H1 (cell line): ENCODE measurements around the gene STAC2. TPM values are rescaled to one million over a fixed set of nuclear protein-coding genes. Genes with fewer than 3 reads are reported as not detected.

Source experiments
- CTCF ChIA-PET: fragments of 300-600 bp; sonication (Branson Sonifier 250); formaldehyde crosslinking; loops from one replicate; lab custom pipeline; 2021; ENCODE audit not compliant: partially characterized antibody; lab: Charles Lee
- POLR2A ChIA-PET: fragments of 300-600 bp; sonication (Branson Sonifier 250); formaldehyde crosslinking; loops from one replicate; lab custom pipeline; 2021; ENCODE audit warnings: inconsistent platforms; ENCODE audit not compliant: partially characterized antibody; lab: Charles Lee
- DNase-seq, 2 experiments: peaks; one replicate each; pipeline versions ENCODE4 v3.0.0 to v3.0.0-alpha.2; 2010 to 2022; ENCODE audit warnings: low spot score in 2 of 2, low read depth in 1 of 2, mixed read lengths in 1 of 2
- FAIRE-seq: peaks from 2 replicates; lab custom pipeline; 2011; peaks lifted over from hg19 to GRCh38; lab: Jason Lieb, UNC
- H2AFZ ChIP-seq: 2 replicates; pipeline ENCODE4 v1.8.1; 2012; ENCODE audit warnings: low read length, inconsistent platforms
- H2AK5ac ChIP-seq: 2 replicates; pipeline ENCODE4 v1.6.1; 2013; ENCODE audit warnings: low read depth, low read length
- H2BK120ac ChIP-seq: replicated peaks from 2 replicates; pipeline ENCODE3; 2013; ENCODE audit warnings: low read depth, low read length, inconsistent platforms
- H2BK12ac ChIP-seq: 2 replicates; pipeline ENCODE4 v1.6.1; 2013; ENCODE audit warnings: low read depth, low read length
- H2BK15ac ChIP-seq: 2 replicates; pipeline ENCODE4 v1.6.1; 2013; ENCODE audit warnings: low read length
- H2BK20ac ChIP-seq: 2 replicates; pipeline ENCODE4 v1.6.1; 2013; ENCODE audit warnings: low read length
- H2BK5ac ChIP-seq: 2 replicates; pipeline ENCODE4 v1.6.1; 2013; ENCODE audit warnings: low read depth, low read length
- H3K14ac ChIP-seq: 2 replicates; pipeline ENCODE4 v1.6.1; 2013; ENCODE audit warnings: inconsistent platforms; ENCODE audit not compliant: insufficient read length
- H3K18ac ChIP-seq: 2 replicates; pipeline ENCODE4 v1.6.1; 2013; ENCODE audit warnings: low read length; ENCODE audit errors: extremely low read depth
- H3K23ac ChIP-seq: 2 replicates; pipeline ENCODE4 v1.6.1; 2013; ENCODE audit warnings: inconsistent platforms; ENCODE audit not compliant: insufficient read length
- H3K23me2 ChIP-seq: 2 replicates; pipeline ENCODE4 v1.6.1; 2013; ENCODE audit warnings: low read depth, low read length
- H3K27ac ChIP-seq: 2 replicates; pipeline ENCODE4 v1.6.1; 2011; ENCODE audit warnings: low read depth, low read length, inconsistent platforms
- H3K27me3 ChIP-seq, 4 experiments: replicated peaks in 1 of 4; 1 replicate in 1 of 4; 2 replicates in 3 of 4; pipeline versions ENCODE4 v1.6.1 to v1.8.1; 2011 to 2013; ENCODE audit warnings: low read length in 3 of 4, mild to moderate bottlenecking in 3 of 4, inconsistent platforms in 2 of 4, mixed read lengths in 2 of 4, moderate library complexity in 1 of 4; ENCODE audit not compliant: control insufficient read depth in 3 of 4, insufficient read depth in 3 of 4; ENCODE audit errors: extremely low read depth in 1 of 4
- H3K36me3 ChIP-seq, 4 experiments: 2 replicates each; pipeline versions ENCODE4 v1.6.1 to v1.8.1; 2011 to 2013; ENCODE audit warnings: mild to moderate bottlenecking in 4 of 4, low read length in 3 of 4, moderate library complexity in 2 of 4, control low read depth in 1 of 4, inconsistent platforms in 1 of 4; ENCODE audit not compliant: insufficient read depth in 4 of 4, control insufficient read depth in 2 of 4
- H3K4ac ChIP-seq: replicated peaks from 2 replicates; pipeline ENCODE3; 2013; ENCODE audit warnings: low read length, low read depth, mixed read lengths, inconsistent platforms; ENCODE audit not compliant: insufficient read length
- H3K4me1 ChIP-seq, 4 experiments: replicated peaks in 1 of 4; 1 replicate in 1 of 4; 2 replicates in 3 of 4; pipeline versions ENCODE4 v1.6.1 to v1.8.1; 2011 to 2013; ENCODE audit warnings: low read length in 3 of 4, inconsistent platforms in 2 of 4, mixed read lengths in 1 of 4; ENCODE audit not compliant: insufficient read depth in 4 of 4, control insufficient read depth in 3 of 4
- H3K4me2 ChIP-seq, 2 experiments: 2 replicates each; pipeline versions ENCODE4 v1.6.1 to v1.8.1; 2011 to 2013; ENCODE audit warnings: low read depth in 2 of 2, low read length in 2 of 2, control low read depth in 1 of 2, inconsistent platforms in 1 of 2, mild to moderate bottlenecking in 1 of 2; ENCODE audit not compliant: insufficient read depth in 1 of 2
- H3K4me3 ChIP-seq, 4 experiments: fragments of 200-600, 300-600 bp in 1 of 4; sonication (generic), shearing (Covaris generic), sonication (Bioruptor Twin) in 1 of 4; 2 replicates each; pipeline versions ENCODE4 v1.5.1 to v1.8.1; 2011 to 2016; ENCODE audit warnings: low read length in 4 of 4, low read depth in 3 of 4, control low read depth in 2 of 4, inconsistent platforms in 2 of 4, mild to moderate bottlenecking in 2 of 4, mixed read lengths in 1 of 4, moderate library complexity in 1 of 4; ENCODE audit not compliant: insufficient read depth in 2 of 4; ENCODE audit errors: extremely low read depth in 1 of 4
- H3K56ac ChIP-seq: replicated peaks from 2 replicates; pipeline ENCODE3; 2013; ENCODE audit warnings: low read depth, mild to moderate bottlenecking, mixed read lengths, low read length, inconsistent platforms; ENCODE audit not compliant: insufficient read length
- H3K79me1 ChIP-seq: 2 replicates; pipeline ENCODE4 v1.6.1; 2013; ENCODE audit warnings: low read depth, low read length, control low read depth
- H3K79me2 ChIP-seq, 2 experiments: 2 replicates each; pipeline versions ENCODE4 v1.6.1 to v1.8.1; 2012 to 2013; ENCODE audit warnings: low read length in 2 of 2, mild to moderate bottlenecking in 2 of 2, inconsistent platforms in 1 of 2; ENCODE audit not compliant: insufficient read depth in 2 of 2, control insufficient read depth in 1 of 2
- H3K9ac ChIP-seq, 4 experiments: replicated peaks in 1 of 4; 1 replicate in 1 of 4; 2 replicates in 3 of 4; pipeline versions ENCODE4 v1.6.1 to v1.8.1; 2011 to 2013; ENCODE audit warnings: low read depth in 3 of 4, low read length in 3 of 4, control low read depth in 2 of 4, mild to moderate bottlenecking in 2 of 4, moderate library complexity in 2 of 4, inconsistent platforms in 1 of 4; ENCODE audit errors: extremely low read depth in 1 of 4
- H3K9me3 ChIP-seq, 2 experiments: 2 replicates each; pipeline versions ENCODE4 v1.6.1 to v1.8.1; 2012 to 2013; ENCODE audit warnings: mild to moderate bottlenecking in 2 of 2, moderate library complexity in 2 of 2, control low read depth in 1 of 2, inconsistent platforms in 1 of 2, low read depth in 1 of 2, low read length in 1 of 2, mixed read lengths in 1 of 2; ENCODE audit not compliant: insufficient read depth in 2 of 2
- H4K20me1 ChIP-seq, 2 experiments: replicated peaks in 1 of 2; 2 replicates each; pipeline versions ENCODE3 to v1.8.1; 2011 to 2013; ENCODE audit warnings: inconsistent platforms in 2 of 2, low read length in 2 of 2, mild to moderate bottlenecking in 1 of 2; ENCODE audit not compliant: insufficient read depth in 2 of 2, control insufficient read depth in 1 of 2
- H4K5ac ChIP-seq: 2 replicates; pipeline ENCODE4 v1.6.1; 2013; ENCODE audit warnings: low read length, low read depth, mixed read lengths, inconsistent platforms; ENCODE audit not compliant: insufficient read length
- H4K8ac ChIP-seq: 2 replicates; pipeline ENCODE4 v1.8.0; 2013; ENCODE audit warnings: mild to moderate bottlenecking, moderate library complexity, low read length, inconsistent platforms; ENCODE audit not compliant: insufficient read depth; ENCODE audit errors: extremely low read depth
- H4K91ac ChIP-seq: replicated peaks from 2 replicates; pipeline ENCODE3; 2013; ENCODE audit warnings: low read length, mixed read lengths, inconsistent platforms; ENCODE audit not compliant: insufficient read length
- BACH1 ChIP-seq: IDR thresholded peaks from 2 replicates; pipeline ENCODE4 v1.6.1; 2012; ENCODE audit warnings: low read length, improper control_type of control experiment
- BRCA1 ChIP-seq: IDR thresholded peaks from 2 replicates; pipeline ENCODE4 v1.6.1; 2012; ENCODE audit warnings: low read depth, low read length, improper control_type of control experiment
- CTBP2 ChIP-seq: IDR thresholded peaks from 2 replicates; pipeline ENCODE4 v1.7.0; 2011; ENCODE audit warnings: borderline replicate concordance, mild to moderate bottlenecking, moderate library complexity, mixed read lengths, low read length; ENCODE audit not compliant: insufficient read depth, insufficient read length
- FOSL1 ChIP-seq: IDR thresholded peaks from 2 replicates; pipeline ENCODE4 v1.6.1; 2011; ENCODE audit warnings: mild to moderate bottlenecking, low read depth, low read length, moderate library complexity; ENCODE audit not compliant: insufficient read depth
- HDAC6 ChIP-seq: IDR thresholded peaks from one replicate; pipeline ENCODE4 v1.7.1; 2012; ENCODE audit warnings: low read depth, mild to moderate bottlenecking, inconsistent platforms, low read length, moderate library complexity
- JUN ChIP-seq: IDR thresholded peaks from 2 replicates; pipeline ENCODE4 v1.6.1; 2011; ENCODE audit warnings: low read depth, mild to moderate bottlenecking, improper control_type of control experiment, low read length
- KDM4A ChIP-seq: IDR thresholded peaks from one replicate; pipeline ENCODE4 v1.7.1; 2012; ENCODE audit warnings: low read depth, mild to moderate bottlenecking, moderate library complexity, low read length, inconsistent platforms; ENCODE audit not compliant: severe bottlenecking
- POLR2AphosphoS5 ChIP-seq: IDR thresholded peaks from 2 replicates; pipeline ENCODE4 v1.6.1; 2011; ENCODE audit warnings: low read depth, low read length
- RNF2 ChIP-seq: fragments of 200-900, 300-1000 bp; sonication (generic); IDR thresholded peaks from 2 replicates; pipeline ENCODE4 v1.7.1; 2016; ENCODE audit warnings: borderline replicate concordance, low read depth, mild to moderate bottlenecking, antibody characterized with exemption, low read length; ENCODE audit not compliant: poor library complexity, severe bottlenecking; ENCODE audit errors: missing control alignments
- RXRA ChIP-seq: IDR thresholded peaks from 2 replicates; pipeline ENCODE4 v1.6.1; 2011; ENCODE audit warnings: low read depth, mild to moderate bottlenecking, low read length, moderate library complexity; ENCODE audit not compliant: insufficient read depth
- TAF1 ChIP-seq: IDR thresholded peaks from 2 replicates; pipeline ENCODE4 v1.6.1; 2011; ENCODE audit warnings: mild to moderate bottlenecking, low read depth, low read length
- TBP ChIP-seq: IDR thresholded peaks from 2 replicates; pipeline ENCODE4 v1.6.1; 2011; ENCODE audit warnings: low read depth, low read length, improper control_type of control experiment
- YY1 ChIP-seq: IDR thresholded peaks from 2 replicates; pipeline ENCODE4 v1.6.1; 2011; ENCODE audit warnings: low read depth, mild to moderate bottlenecking, low read length
- WGBS, 2 experiments: shearing (Covaris generic) in 1 of 2; methylation state at CpG; one replicate each; pipeline versions ENCODE4 v1.1.6 to v1.1.7; 2013 to 2015; ENCODE audit warnings: low lambda C conversion rate in 2 of 2, mixed read lengths in 2 of 2, inconsistent platforms in 1 of 2, low coverage in 1 of 2, missing lambda C conversion rate in 1 of 2; ENCODE audit not compliant: insufficient replicate concordance in 2 of 2, insufficient coverage in 1 of 2, insufficient read length in 1 of 2; ENCODE audit errors: extremely low coverage in 1 of 2, missing lambda C conversion rate in 1 of 2; 5-methylcytosine and 5-hydroxymethylcytosine counted together
- polyA plus RNA-seq, 7 experiments: library from polyadenylated mRNA; depleted of rRNA in 3 of 7; stranded (reverse) in 5 of 7; unstranded in 2 of 7; fragments of >200 nt in 5 of 7; fragments of 200-250 nt in 2 of 7; gene quantifications; 1 replicate in 5 of 7; 2 replicates in 1 of 7; 4 replicates in 1 of 7; pipeline versions ENCODE4 v1.2.1 to v1.2.3, GENCODE V29; 2011 to 2013; ENCODE audit warnings: missing spikeins in 2 of 7, mixed read lengths in 2 of 7
- total RNA-seq: library from RNA; stranded (reverse); fragmentation: NEBNext Ultra II Directional; extraction: Animal tissue kit (Norgen Biotek cat#: 25700); gene quantifications from 2 replicates; pipeline ENCODE4 v1.2.1, GENCODE V29; 2021
- TF ChIP-seq, protein P1 (sequence below): IDR thresholded peaks from 2 replicates; pipeline ENCODE4 v1.6.1; 2012; ENCODE audit warnings: inconsistent platforms

STAC2 gene
- total and polyA plus RNA-seq, 2 of the 8 experiments (the other 6 are each of a cell fraction or from before 2014, with no cell fraction given) = 1.5 to 6.0 TPM

DNA sequence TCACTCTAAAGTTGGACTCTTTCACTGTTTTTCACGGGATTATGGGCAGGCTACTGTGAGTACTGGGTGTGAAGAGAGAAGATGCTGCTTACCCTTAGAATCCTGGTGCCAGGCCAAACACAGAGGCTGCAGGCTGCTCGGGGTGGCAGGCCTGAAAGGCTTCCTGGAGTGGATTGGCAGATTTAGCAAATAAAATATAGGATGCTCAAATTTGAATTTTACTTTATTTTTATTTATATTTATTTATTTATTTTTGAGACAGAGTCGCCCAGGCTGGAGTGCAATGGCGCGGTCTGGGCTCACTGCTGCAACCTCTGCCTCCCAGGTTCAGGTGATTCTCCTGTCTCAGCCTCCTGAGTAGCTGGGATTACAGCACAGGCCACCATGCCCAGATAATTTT lies 14.9 kb upstream of the STAC2 start:
- Histone ChIP-seq H4K20me1 (no peaks in the 10 kb centered on the region), H3K9me3 (no peaks in the 10 kb centered on the region), H3K23me2 (peaks cover 2% of the 10 kb centered on the region; the same call in 1 of the 2 replicates), H3K36me3 (no peaks in the 10 kb centered on the region), H4K91ac (no peak overlapping the region), H2BK20ac (no peak overlapping the region), H4K8ac (no peak overlapping the region), H2BK5ac (no peak overlapping the region), H3K4me3 (no peak overlapping the region), H3K9ac (no peak overlapping the region), H2AK5ac (no peak overlapping the region), H3K27me3 (no peaks in the 10 kb centered on the region), H2BK12ac (no peak overlapping the region), H3K4me1 (peaks cover 0 to 15% (median 5%) of the 10 kb centered on the region in 4 experiments; a peak in 6 of 7 replicates), H3K56ac (no peak overlapping the region), H3K18ac (no peak overlapping the region), H3K79me1 (no peaks in the 10 kb centered on the region), H2AFZ (no peak overlapping the region), H3K4ac (no peak overlapping the region), H3K4me2 (no peak overlapping the region), H2BK15ac (no peak overlapping the region), H3K14ac (no peak overlapping the region), H3K79me2 (no peaks in the 10 kb centered on the region), H4K5ac (no peak overlapping the region), H3K23ac (no peak overlapping the region), H3K27ac (no peak overlapping the region), H2BK120ac (no peak overlapping the region)
- WGBS, 2 experiments = 94% methylated on average over 5 of the region's 5 CpGs; no CpG with 5 or more reads in 1 of the 2 experiments
- DNase-seq (no peak), FAIRE-seq (no peak)
- ChIA-PET CTCF (interaction anchor here (0.9 to 22.6 kb wide), 7 partner anchors 1 to 170 kb away, joined by 3 to 982 read pairs (median 9); partner anchors contain the start of gene STAC2), POLR2A (interaction anchor here (0.9 to 1.9 kb wide), 2 partner anchors 34 to 40 kb away, joined by 4 to 6 read pairs; partner anchors contain the start of gene RPL19)
- TF ChIP-seq BRCA1 (no peak), YY1 (no peak), BACH1 (no peak), JUN (no peak), KDM4A (no peak), TAF1 (no peak), TBP (no peak), RNF2 (no peak), HDAC6 (no peak), FOSL1 (no peak), RXRA (no peak), CTBP2 (no peak), POLR2AphosphoS5 (no peak)
- TF ChIP-seq, protein P1, sequence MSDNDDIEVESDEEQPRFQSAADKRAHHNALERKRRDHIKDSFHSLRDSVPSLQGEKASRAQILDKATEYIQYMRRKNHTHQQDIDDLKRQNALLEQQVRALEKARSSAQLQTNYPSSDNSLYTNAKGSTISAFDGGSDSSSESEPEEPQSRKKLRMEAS = no peak
